ENCODE results near the gene SALL1. TPM values are rescaled to one million over a fixed set of nuclear protein-coding genes. Genes with fewer than 3 reads are reported as not detected.

Gene SALL1
- total RNA-seq, 2 donors from 2014 or later, result not detected

DNA sequence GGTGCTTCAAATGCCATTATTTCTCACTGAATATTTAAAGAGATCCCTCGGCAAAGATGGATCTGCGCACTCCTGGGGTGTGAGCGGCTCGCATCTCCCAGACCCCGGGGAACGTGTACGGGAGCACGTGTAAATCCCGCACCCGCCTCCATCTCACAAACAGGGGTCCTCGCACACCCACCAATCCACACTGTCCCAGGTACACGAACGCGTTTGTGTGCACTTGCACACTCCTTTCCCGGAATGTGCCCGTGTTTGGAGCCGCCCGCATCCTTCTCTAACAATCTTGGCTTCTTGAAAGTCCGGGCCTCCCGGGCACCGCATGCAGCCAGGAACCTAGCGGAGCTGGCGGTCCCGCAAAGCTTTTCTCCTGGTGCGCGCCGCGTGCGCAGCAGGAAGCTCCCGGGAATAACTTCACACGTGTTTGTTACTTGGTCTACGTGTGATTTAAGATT is 2.5 kb upstream of the SALL1 start:
- peak overlapping the region; percentile 25 for H3K4me3 Mint-ChIP-seq
- DNase-seq, result no peak
- H3K27ac Mint-ChIP-seq, result no peak overlapping the region
- H3K36me3 Mint-ChIP-seq (ENCODE audit: low read depth), result peaks cover 5% of the 10 kb centered on the region
- H3K27me3 Mint-ChIP-seq, result peaks cover 62% of the 10 kb centered on the region
- H3K9me3 ChIP-seq (ENCODE audit: control insufficient read depth, low read length, poor library complexity, severe bottlenecking), result no peaks in the 10 kb centered on the region
- no peak for ATAC-seq
- peaks cover 7% of the 10 kb centered on the region for H3K4me1 Mint-ChIP-seq

DNA sequence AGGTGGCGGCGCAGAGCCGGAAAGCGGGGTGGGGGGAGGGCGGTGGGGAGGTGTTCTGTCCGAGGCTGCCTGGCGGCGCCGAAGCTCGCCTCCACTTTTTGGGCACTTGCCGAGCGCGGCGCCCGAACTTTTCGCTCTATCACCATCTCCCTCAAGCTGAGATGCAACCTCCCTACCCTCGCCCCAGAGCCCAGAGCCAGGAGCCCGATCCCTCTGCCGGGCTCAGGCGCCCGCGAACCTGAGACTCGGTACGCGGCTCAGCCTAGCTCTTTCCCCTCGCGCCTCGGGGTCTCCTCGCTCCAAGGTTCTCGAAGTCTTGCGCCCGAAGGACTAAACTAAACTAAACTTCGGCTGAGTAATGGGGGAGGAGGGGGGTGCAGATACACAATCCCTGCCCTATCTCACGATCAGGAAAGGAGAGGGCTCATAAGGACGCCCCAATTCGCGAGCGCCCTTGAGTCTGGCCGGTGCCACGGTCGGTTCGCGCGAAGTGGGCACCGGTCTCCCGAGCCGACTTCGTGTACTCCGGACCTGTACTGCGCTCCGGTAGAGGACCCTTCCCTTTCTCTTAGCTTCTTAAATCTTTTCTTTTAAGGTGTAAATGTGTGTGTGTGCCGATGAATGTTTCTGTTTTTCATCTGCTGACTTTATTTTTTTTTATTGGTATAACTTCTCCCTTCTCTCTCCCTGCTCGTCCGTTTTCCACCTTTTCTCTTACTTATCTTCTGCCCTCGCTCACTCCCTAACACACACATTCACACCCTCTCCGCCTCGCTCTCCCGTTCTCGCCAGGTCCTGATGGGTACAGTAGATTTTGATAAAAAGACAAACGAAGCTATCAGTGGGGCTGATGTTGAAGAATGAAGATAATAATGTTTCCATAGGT is 1.9 kb upstream of the SALL1 start:
- H3K4me3 Mint-ChIP-seq, result peak overlapping the region; percentile 28
- H3K27ac Mint-ChIP-seq, result no peak overlapping the region

GRCh38 chr16:51151961-51152663 is 1.0 kb upstream of the SALL1 start:
- H3K9me3 ChIP-seq (ENCODE audit: control insufficient read depth, low read length, poor library complexity, severe bottlenecking), result no peaks in the 10 kb centered on the region
- Mint-ChIP-seq H3K4me3 (no peak overlapping the region), H3K36me3 (ENCODE audit: low read depth) (peaks cover 7% of the 10 kb centered on the region), H3K4me1 (peaks cover 5% of the 10 kb centered on the region), H3K27ac (no peak overlapping the region), H3K27me3 (peaks cover 64% of the 10 kb centered on the region)
- DNase-seq (no peak), ATAC-seq (no peak)

More for the DNA sequence above, 1.9 kb upstream of the SALL1 start:
- no peaks in the 10 kb centered on the region for H3K9me3 ChIP-seq (ENCODE audit: control insufficient read depth, low read length, poor library complexity, severe bottlenecking)
- DNase-seq (no peak), ATAC-seq (no peak)
- peaks cover 5% of the 10 kb centered on the region for H3K36me3 Mint-ChIP-seq (ENCODE audit: low read depth)
- H3K4me1 Mint-ChIP-seq, result peaks cover 6% of the 10 kb centered on the region
- peaks cover 64% of the 10 kb centered on the region for H3K27me3 Mint-ChIP-seq

- DNase-seq, result no peak
Measured at GRCh38 chr16:51151435-51151960, 428 bp upstream of the SALL1 start.

GRCh38 chr16:51150165-51150887 is 744 bp downstream of the SALL1 start:
- DNase-seq (no peak), ATAC-seq (no peak)
- Mint-ChIP-seq H3K36me3 (ENCODE audit: low read depth) (peaks cover 6% of the 10 kb centered on the region), H3K4me1 (peaks cover 4% of the 10 kb centered on the region), H3K4me3 (peak overlapping the region; percentile 25), H3K27ac (no peak overlapping the region), H3K27me3 (peaks cover 63% of the 10 kb centered on the region)
- H3K9me3 ChIP-seq (ENCODE audit: control insufficient read depth, low read length, poor library complexity, severe bottlenecking), result no peaks in the 10 kb centered on the region

More at GRCh38 chr16:51151435-51151960, 428 bp upstream of the SALL1 start:
- no peaks in the 10 kb centered on the region for H3K9me3 ChIP-seq (ENCODE audit: control insufficient read depth, low read length, poor library complexity, severe bottlenecking)
- Mint-ChIP-seq H3K27ac (no peak overlapping the region), H3K4me3 (no peak overlapping the region), H3K4me1 (peaks cover 5% of the 10 kb centered on the region), H3K27me3 (peaks cover 61% of the 10 kb centered on the region), H3K36me3 (ENCODE audit: low read depth) (peaks cover 7% of the 10 kb centered on the region)
- no peak for ATAC-seq

DNA sequence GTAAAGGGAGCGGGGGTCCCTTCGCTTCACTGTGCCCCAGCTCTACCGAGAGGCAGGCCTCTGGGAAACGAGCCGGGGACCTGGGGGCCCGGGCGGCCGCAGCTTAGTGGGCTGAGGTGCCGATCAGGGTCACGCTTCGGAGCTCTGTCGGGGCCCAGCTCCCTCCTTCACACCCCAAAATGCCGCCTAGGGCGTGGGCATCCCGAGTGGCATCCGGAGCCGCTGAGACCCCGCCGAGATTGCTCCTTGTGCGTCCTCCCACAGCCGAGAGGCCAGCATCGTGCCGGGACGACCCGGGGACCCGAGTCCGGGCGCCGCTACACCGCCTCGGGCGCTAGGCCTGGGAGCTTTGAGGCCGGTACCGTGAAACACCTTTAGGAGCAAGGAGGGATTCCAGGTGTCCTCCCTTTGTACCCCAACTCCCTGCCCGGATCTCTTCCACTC is 1.3 kb downstream of the SALL1 start:
- ATAC-seq (no peak), DNase-seq (no peak)
- no peaks in the 10 kb centered on the region for H3K9me3 ChIP-seq (ENCODE audit: control insufficient read depth, low read length, poor library complexity, severe bottlenecking)
- Mint-ChIP-seq H3K36me3 (ENCODE audit: low read depth) (peaks cover 6% of the 10 kb centered on the region), H3K4me3 (peak overlapping the region; percentile 25), H3K27ac (no peak overlapping the region), H3K4me1 (no peaks in the 10 kb centered on the region), H3K27me3 (peaks cover 61% of the 10 kb centered on the region)

- no peaks in the 10 kb centered on the region for H3K4me1 Mint-ChIP-seq
- no peak overlapping the region for H3K4me3 Mint-ChIP-seq
- no peaks in the 10 kb centered on the region for H3K9me3 ChIP-seq (ENCODE audit: control insufficient read depth, low read length, poor library complexity, severe bottlenecking)
- H3K27ac Mint-ChIP-seq, result peak overlapping the region; percentile 8
- H3K27me3 Mint-ChIP-seq, result peaks cover 61% of the 10 kb centered on the region
- peaks cover 6% of the 10 kb centered on the region for H3K36me3 Mint-ChIP-seq (ENCODE audit: low read depth)
- DNase-seq, result no peak
- ATAC-seq, result no peak
Measured at GRCh38 chr16:51149251-51149661, 1.8 kb downstream of the SALL1 start.

GRCh38 chr16:51148678-51149228 is 2.3 kb downstream of the SALL1 start:
- no peak overlapping the region for H3K4me3 Mint-ChIP-seq
- DNase-seq (no peak), ATAC-seq (no peak)
- H3K36me3 Mint-ChIP-seq (ENCODE audit: low read depth), result peaks cover 6% of the 10 kb centered on the region
- peak overlapping the region; percentile 8 for H3K27ac Mint-ChIP-seq
- H3K4me1 Mint-ChIP-seq, result no peaks in the 10 kb centered on the region
- peaks cover 58% of the 10 kb centered on the region for H3K27me3 Mint-ChIP-seq
- no peaks in the 10 kb centered on the region for H3K9me3 ChIP-seq (ENCODE audit: control insufficient read depth, low read length, poor library complexity, severe bottlenecking)

DNA sequence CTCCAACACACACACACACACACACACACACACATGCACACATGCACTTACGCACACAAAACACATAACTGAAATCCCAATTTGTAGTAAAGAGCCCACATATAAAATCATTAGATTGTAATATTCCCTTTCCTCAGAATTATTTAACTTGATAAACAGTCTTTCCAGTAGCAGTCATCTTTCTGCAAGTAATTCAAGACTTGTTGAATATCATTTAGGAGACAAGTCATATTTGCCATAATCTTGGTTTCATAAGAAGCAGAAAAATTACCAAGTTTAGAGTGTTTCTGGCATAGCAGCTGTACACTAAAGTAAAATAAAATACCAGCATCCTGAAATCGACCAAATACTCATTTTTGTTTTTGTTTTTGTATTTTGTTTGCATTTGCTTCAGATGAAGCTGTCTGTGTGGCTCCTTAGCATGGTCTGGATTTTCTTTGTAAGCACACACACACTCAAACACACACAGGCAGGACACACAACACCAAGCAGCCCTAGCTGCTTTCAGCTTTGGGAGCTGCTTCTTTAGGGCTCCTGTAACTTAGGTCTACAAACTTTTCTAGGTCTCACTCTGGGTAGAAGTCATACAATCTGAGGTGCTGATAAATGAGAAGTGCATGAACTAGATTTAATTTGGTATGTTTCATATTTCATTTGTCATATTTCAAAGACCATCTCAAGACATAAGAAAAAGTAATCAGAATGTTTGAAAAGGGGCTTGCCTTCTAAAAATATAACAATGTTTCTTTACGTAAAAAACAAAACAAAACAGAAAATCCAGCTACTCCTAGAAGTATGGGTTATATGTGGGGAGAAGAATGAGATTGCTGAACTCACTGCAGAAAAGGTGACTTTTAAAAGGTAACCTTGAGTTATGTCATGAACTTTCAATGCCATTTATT is 3.0 kb downstream of the SALL1 start:
- Mint-ChIP-seq H3K4me1 (no peaks in the 10 kb centered on the region), H3K4me3 (no peak overlapping the region), H3K36me3 (ENCODE audit: low read depth) (peaks cover 2% of the 10 kb centered on the region), H3K27me3 (peaks cover 53% of the 10 kb centered on the region), H3K27ac (no peak overlapping the region)
- H3K9me3 ChIP-seq (ENCODE audit: control insufficient read depth, low read length, poor library complexity, severe bottlenecking), result no peaks in the 10 kb centered on the region
- DNase-seq (no peak), ATAC-seq (no peak)

DNA sequence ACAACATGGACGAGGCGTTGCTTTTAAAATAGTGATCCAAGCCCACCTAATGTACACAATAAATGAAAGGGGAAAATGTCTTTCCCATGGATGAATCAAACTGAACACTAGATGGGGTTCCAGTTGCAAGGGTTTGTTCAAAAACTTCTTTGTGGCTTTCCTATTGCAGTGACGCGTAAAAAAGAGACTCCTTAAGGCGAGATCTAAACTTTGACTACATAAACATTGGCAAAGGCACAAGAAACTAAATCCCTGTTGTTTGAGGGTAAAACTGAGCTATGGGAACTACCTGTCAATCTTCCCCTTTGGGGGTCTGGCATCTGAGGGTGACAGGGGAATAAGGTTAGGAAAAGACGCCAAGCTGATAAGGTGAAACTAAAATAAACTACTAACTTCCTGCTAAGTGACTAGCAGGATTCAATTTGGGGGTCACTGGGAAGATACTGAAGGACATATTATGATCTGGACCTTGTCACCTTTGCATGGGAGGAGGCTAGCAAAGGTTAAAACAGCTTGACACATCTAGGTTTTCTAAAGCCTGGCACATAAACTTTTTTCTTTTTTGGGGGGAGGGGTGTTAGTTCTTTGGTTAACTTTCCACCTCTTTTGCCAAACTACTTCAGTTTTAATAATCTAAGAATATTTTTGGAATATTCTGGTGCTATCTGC is 4.7 kb downstream of the SALL1 start:
- Mint-ChIP-seq H3K27me3 (peaks cover 55% of the 10 kb centered on the region), H3K4me1 (no peaks in the 10 kb centered on the region), H3K36me3 (ENCODE audit: low read depth) (peaks cover 2% of the 10 kb centered on the region), H3K27ac (no peak overlapping the region), H3K4me3 (no peak overlapping the region)
- no peak for DNase-seq
- no peaks in the 10 kb centered on the region for H3K9me3 ChIP-seq (ENCODE audit: control insufficient read depth, low read length, poor library complexity, severe bottlenecking)
- no peak for ATAC-seq

GRCh38 chr16:51144203-51144602 is 6.9 kb downstream of the SALL1 start:
- H3K4me3 Mint-ChIP-seq, result no peak overlapping the region
- H3K36me3 Mint-ChIP-seq (ENCODE audit: low read depth), result peaks cover 2% of the 10 kb centered on the region
- no peaks in the 10 kb centered on the region for H3K9me3 ChIP-seq (ENCODE audit: control insufficient read depth, low read length, poor library complexity, severe bottlenecking)
- DNase-seq (no peak), ATAC-seq (no peak)
- H3K27me3 Mint-ChIP-seq, result peaks cover 48% of the 10 kb centered on the region
- no peaks in the 10 kb centered on the region for H3K4me1 Mint-ChIP-seq
- H3K27ac Mint-ChIP-seq, result no peak overlapping the region

Data from T-helper 17 cell (primary cell).